ENCODE measurements around the gene RAB41.

- no peak for TF ChIP-seq CTCF (conservative IDR thresholded peaks at IDR 0.05 in 1 of 2, IDR thresholded peaks at IDR 0.05 in 1 of 2; ENCODE audit: low read depth in 1 of 2, low read length in 2 of 2)
- TF ChIP-seq EZH2 (IDR thresholded peaks at IDR 0.05; ENCODE audit: low read length, missing control alignments), result no peak
These were observed 29.5 kb upstream of the RAB41 start for GRCh38 chrX:70252491-70252890.

Data from fibroblast of lung (primary cell).